ENCODE measurements around the gene TSGA10IP.

Gene TSGA10IP

DNA sequence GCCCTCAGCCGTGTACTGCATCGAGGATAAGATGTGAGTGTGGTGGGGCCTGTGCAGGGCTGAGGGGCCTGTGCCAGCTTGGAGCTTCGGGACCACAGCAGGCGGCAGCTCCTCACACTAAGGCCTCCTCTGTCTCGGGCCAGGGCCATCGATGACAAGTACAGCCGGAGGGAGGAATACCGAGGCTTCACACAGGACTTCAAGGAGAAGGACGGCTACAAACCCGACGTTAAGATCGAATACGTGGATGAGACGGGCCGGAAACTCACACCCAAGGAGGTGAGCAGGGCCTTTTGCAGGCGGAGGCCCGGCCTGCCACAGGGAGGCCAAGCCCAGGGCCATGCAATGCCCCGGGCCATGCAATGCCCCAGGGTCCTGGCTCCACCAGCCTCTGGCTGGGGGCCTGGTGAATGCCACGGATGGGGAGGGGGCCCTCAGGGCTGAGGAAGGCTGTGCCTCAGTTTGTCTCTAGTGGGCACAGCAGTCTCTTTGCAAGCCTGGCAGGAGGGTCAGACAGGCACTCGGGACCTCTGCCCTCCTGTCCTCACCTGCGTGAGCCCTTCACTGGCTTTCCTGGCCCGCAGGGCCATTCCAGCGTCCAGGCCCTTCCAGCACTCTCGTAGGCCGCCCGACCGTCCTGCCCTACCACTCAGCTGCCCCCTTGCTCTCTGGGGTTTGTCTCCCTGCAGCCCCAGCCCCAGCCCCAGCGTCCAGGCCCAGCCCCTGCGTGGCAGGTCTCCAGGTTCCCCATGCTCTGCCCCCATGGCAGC, 32.5 kb downstream of the TSGA10IP start:
- no peak for DNase-seq (ENCODE audit: low spot score)

DNA sequence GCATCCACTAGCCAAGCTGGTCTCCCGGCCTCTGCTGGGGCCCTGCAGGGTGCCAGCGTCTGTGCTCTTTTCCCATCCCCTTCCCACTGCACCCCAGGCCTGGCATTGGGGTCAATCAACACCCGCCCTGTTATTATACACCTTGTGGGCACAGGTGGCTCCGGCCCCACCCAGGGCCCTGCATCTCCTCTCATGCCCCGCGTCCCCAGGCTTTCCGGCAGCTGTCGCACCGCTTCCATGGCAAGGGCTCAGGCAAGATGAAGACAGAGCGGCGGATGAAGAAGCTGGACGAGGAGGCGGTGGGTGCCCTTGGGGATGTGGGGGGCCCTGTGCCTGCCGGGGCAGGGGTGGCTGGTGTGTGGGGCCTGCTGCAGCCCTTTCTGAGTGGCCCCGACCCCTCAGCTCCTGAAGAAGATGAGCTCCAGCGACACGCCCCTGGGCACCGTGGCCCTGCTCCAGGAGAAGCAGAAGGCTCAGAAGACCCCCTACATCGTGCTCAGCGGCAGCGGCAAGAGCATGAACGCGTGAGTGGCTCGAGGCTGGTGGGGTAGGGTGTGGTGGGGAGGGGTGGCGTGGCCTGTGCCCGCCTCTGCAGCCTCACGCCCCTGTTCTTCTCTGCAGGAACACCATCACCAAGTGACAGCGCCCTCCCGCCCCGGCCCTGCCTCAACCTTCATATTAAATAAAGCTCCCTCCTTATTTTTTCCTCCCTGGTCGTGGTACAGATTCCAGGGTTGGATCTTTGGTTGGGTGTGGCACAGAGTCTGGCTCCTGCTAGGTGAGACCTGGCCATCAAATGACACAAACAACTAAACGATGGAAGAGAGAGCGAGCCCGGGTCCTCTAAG, 33.3 kb downstream of the TSGA10IP start:
- no peak for DNase-seq (ENCODE audit: low spot score)

DNA sequence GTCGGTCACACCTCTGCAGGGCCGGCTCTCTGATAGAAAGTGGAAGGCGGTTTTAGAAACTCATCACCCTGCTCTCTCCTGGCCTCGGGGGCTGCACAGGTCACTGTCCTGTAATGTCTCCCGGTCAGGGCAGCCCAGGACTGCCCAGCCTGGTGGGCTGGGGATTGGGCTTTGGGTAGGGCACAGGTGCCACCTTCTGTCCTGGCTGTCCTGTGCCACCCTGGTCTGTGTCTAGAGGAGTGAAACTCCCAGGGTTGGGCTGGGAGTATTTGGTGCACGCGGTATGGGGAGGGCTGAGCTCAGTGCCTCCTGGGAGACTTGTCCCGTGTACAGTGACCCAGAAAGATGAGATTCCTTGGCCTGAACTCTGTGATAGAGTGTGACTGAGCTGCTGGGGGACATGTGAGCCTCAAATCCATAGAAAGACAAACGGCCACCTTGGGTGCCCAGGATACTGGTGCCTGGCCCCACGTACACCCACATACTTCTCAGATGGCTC, 34.0 kb downstream of the TSGA10IP start:
- DNase-seq (ENCODE audit: low spot score) = no peak

DNA sequence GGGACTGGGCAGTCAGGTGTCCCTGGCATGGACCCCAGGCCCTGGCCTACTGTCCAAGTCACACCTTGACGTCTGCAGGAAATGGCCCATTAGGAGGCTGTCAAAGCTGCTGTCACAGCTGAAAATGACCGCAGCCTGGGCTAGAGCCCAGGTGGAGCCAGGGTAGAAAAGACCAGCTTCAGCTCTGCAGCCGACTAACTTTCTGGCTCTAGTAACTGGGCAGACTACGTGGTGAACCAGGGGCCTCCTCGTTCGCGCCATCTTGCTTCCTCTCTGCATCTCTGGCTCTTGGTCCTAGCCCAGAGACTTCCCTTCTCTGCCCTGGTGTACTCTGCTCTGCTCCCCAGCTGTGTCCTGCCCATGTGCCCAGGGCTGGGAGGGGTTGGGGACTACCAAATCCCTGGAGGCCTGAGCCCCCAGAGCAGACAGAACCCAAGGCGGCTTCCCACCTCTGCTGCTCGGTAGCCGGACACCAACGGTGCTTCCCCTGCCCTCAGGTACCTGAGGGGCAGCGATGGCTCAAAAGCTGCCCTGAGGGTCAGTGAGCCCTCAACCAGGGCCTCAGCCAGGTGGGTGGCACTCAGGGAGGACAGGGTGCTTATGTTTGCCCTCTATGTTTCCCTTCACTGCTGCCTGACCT, 35.9 kb downstream of the TSGA10IP start:
- DNase-seq (ENCODE audit: low spot score) = peak; percentile 49

DNA sequence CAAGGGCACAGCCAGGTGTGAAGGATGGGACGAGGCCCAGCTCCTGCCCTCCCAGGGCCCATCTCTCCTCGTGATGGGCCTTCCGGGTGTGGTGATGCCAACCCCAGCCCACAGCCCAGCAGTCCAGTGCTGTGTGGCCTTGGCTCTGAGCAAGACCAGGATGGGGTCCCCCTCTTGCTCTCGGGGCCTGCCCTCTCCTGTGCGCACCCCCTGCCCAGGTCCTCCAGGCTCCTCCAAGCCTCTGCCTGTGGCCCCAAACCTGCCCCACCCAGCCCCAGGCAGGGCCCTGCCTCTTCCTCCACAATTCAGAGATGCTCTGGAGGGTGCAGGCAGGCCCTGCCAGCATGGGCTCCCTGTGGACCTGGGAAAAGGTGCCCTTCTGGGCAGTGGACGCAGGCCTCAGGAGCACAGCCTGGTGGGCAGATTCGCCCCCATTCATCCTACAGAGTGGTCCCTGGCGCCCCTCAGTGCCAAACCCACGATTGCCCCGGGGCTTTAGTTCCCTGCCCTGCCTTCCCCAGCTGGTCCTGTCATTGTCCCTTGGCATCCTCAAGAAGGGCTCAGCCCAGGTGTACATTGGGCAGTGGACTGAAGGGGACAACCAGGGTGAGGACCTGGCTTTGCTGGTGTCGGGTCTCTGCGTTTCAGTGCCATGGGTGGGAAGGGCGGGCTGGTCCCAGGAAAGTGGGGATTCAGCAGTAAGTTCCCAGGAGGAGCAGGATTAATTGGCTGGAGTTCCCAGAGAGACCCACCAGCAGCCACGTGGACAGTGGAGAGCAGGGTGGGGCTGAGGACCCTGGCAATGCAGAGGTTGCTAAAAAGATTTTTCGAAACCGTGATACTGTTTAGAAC, 36.9 kb downstream of the TSGA10IP start:
- DNase-seq (ENCODE audit: low spot score) = no peak

DNA sequence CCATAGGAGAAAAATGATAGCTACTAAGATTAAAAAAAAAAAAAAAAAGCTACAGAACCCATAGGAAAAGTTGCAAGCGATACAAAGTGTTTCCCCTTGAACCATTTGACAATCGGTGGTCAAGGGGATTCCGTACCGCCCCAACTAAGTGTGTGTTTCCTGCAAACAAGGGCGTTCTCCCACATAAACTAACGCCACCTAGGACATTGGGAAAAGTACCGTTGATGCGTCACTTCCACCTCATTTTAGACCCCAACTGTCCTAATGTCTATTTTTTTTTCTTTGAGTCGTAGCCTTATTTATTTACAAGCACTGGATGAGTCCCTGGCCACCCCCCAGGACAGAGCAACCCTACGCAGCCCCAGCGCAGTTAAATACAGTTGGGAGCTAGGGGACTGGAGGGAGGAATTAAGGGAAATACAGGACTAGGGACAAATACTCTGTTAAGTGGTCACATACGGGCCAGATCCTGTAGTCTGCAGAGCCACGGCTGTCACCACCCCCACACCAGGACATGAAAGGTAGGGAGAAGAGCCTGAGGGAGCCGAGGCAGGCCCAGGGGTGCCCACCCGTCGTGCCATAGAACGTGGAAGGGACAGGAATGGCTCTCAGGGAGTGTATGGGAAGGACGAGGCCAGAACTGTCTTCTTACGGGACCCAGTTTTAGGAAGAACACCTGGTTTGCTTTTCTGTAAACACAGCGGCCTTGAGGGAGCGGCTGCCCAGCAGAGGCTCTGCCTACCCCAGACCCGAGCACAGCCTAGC, 37.7 kb downstream of the TSGA10IP start:
- DNase-seq (ENCODE audit: low spot score) = no peak

DNA sequence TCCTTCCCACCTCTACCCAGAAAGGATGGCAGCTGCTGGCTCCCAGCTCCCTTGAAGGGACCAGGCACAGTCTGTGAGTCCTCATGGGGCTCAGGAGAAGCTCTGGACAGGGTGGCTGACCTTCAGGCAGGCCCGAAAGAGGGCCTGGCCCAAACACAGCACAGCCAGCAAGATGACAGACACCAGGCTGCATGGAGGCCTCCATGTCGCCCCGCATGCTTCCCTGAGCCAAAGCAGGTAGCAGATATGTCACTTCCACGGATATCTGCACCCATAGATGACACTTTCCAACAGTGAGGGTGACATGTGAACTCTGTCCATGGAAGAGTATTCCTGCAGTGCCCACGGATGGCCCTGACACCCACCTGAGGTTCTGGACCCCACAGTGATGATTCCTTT, 38.3 kb downstream of the TSGA10IP start:
- DNase-seq (ENCODE audit: low spot score) = no peak

DNA sequence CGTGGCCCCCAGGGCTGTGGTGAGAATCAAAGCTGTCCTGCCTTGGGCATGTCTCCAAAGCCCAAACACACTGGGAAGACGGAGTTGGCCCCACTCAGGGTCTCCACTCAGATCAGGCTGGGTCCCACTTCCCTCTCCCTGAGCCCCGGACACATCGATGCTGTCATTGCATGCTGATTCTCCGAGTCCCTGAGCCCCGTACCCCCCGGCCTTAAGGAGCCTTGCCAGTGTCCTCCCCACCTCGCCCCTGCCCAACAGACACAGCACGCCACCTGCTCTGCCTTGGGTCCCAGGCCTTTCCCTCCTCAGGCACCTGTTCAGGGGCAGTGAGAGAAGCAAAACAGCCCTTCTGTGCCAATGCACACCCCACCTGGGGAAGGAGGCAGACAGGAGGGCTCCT, 42.1 kb downstream of the TSGA10IP start:
- DNase-seq (ENCODE audit: low spot score) = no peak

DNA sequence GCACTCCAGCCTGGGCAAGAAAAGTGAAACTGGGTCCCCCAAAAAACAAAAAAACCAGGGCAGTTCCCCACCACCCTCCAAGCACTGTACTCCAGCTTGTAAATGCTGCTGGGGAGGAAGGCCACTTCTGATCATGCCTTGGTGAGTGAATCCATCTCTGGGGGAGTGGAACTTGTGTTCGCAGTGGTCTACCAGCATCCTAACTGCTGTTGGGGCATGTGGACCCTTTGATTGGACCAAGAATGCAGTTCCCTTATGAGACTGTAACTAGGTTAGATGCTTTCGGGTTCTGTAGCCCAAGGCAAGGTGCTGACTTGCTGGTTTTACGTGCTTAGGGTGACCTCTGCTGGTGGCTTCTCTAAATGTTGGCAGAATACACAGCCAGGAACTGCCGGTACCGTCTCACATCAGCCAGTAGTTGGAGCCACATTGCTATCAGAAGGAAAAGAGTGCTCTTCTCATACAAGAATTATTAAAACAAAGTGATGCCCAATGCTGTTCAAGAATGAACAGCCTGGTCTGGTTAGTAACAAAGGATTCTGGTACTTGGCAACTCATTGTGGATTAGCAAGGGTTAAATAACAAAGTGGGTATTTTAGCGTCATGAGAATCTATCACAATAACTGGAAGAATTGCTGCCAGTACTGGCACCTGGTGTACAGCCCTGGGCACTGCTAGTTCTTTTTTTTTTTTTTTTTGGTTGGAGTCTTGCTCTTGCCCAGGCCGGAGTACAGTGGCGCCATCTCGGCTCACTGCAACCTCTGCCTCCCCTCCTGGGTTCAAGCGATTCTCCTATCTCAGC, 43.7 kb downstream of the TSGA10IP start:
- peak; percentile 99 for DNase-seq (ENCODE audit: low spot score)

DNA sequence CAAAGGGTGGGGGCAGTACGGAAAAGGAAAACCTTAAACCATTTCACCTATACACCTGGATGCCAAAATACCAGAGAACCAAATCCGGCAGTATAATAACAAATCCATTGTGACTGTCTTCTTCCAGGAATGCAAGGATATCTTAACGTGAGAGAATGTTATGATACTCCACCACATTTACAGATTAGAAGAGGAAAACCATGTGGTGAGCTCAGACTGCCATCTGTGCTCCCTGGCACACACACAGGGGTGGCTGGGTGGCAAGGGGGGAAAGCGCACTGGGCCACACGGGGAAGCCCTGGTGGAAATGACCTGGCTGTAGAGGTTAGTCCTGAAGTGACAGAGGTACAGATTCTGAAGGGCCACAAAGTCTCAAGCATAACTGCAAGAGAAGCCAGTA, 46.8 kb downstream of the TSGA10IP start:
- peak; percentile 79 for DNase-seq (ENCODE audit: low spot score)

DNA sequence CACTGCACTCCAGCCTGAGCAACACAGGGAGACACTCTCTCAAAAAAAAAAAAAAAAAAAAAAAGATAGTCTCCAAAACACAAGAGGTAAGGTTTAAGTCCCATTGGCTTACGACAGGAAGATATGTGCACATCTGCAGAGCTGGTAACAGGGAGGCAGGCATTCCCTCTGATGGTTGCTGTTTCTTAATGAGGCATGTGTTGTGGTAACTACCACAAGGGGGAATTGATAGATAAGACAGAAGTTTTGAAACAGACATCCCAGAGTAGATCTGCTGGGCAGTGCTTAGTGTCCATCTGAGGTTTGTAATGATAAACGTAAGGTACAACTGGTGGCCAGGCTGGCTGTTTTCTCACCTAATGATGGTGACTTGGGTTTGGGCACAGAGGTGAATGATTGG, 52.0 kb downstream of the TSGA10IP start:
- DNase-seq (ENCODE audit: low spot score) = no peak

DNA sequence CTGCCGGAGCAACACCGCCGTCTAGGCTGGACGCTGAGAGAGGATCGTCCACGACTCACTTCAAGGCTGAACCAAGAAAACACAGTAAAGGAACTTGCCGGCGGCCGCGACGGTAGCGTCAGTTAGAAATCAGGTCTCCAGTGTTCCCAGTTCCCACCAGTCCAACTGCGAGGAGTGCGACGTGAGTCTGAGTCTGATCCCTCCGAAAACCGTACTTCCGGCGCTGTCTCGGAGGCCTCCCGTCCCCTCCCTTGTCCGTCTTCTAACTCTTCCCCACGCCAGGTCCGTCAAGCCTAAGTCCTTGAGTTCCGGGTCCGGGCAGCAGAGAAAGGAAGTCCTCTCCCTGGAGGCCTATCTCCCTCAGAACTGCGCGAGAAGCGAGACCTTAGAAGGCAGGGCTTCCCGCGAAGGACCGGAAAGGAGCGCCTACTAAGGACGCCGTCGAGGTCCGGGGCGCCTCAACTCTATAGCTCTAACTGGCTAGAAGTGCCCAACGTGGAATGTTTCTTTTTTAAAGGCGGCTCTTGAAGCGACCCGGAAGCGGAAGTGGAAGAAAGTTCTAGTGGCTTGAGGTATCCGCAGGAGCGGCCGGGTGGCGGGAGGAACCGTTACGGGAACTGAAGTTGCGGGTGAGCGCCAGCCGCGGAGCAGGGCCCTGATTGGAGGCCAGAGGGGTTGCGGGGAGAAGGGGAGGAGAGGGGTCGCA, 56.8 kb downstream of the TSGA10IP start, which contains the start of the genes BANF1 and EIF1AD:
BANF1 (plus strand) TSS at position 562 of the 706 bp plus-strand sequence. CDS start 748 bp downstream, outside the sequence.
EIF1AD (minus strand) TSS at position 216 of the 706 bp plus-strand sequence. CDS start 1,768 bp downstream, outside the sequence.
- DNase-seq (ENCODE audit: low spot score) = peak; percentile 98

DNA sequence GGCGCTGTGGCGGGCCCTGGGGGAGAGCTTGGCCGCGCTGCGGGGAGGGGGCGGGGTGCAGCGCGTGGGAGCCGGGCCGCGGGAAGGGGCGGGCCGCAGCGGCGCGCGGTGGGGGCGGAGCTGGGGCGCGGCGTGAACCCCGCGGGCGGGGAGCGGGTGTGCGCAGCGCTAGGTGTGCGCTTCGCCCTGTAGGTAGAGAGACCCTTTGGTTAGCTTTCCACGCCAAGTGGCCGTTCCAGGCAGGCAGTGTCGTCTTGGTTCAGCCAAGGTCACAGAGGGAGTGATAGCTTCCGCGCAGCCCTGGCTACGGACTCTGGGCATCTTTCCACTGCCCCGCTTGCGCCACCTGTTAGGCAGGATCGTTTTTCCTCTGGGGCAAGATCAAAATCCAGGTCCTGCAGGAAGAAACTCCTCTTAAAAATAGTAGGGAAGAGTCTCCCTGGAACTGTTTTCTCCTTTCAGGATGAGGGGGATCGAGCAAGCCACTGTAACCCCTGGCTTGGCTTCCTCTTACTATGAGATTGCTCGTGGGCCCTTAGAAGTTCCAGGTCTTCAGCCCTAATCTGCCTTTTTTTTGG, 57.5 kb downstream of the TSGA10IP start:
- peak; percentile 62 for DNase-seq (ENCODE audit: low spot score)

DNA sequence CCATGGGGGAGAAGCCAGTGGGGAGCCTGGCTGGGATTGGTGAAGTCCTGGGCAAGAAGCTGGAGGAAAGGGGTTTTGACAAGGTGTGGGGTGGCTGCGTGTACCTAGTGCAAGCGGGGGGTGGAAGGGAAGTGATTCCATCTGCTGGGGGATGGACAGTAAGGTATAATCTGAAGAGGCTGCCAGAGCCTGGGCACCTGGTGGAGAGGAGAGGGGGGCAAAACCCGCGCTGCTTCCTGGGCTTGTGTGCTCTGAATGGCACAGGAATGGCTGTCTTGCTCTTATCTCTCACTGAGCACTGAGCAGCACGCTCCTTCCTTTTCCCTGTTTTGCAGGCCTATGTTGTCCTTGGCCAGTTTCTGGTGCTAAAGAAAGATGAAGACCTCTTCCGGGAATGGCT, 58.0 kb downstream of the TSGA10IP start:
- DNase-seq (ENCODE audit: low spot score) = no peak

DNA sequence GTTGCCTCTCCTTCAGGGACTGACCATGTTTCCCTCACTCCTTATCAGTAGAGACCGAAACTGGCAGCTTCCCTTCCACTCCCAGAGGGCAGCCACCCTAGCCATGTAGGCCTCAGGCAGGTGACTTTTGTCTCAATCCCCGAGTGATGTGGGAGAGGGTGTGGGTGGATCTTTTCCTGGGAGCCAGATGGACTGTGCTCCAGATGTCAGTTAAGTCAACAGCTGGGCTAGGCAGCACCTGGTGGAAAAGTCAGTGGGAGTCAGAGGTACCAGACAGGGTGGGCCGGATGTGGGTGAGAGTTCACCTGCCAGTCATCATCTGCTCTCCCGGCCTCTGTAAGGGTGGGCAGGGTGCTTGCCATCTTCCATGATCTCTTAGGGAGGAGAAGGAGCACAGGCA, 58.9 kb downstream of the TSGA10IP start:
- no peak for DNase-seq (ENCODE audit: low spot score)

DNA sequence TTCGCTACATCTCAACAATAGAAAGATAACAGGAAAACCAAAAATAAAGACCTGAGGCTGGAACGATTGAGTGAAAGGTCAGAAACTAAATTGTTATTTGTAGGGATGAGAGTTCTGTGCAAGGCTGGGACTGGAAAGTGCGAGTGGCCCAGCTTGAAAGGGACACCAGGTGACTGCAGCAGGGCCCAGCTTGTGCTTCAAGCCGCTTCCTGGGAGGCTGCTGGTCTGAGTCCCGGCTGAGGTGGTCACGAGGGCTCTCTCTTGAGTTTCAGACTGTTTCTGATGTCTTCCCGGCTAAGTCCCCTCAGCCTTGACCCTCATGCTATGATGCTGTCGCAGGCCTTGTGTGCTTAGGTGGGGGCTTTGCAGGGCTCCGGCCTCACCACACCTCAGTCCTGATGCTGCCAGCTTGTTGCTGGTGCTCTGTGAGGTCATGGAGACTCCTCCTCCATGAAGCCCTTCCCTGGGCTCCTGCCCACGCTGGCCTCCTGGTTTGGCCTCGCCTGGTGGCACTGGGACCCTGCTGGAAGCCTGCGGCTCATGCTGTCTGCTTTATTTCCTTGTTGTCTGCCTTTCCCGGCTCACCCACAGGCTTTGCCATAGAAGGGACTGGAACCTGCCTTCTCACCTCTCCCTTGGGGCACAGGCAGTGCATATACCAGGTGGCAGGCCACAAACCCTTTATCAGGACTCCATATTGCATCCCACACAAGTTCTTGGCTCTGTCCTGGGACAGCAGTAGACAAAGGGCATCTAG, 61.0 kb downstream of the TSGA10IP start:
- DNase-seq (ENCODE audit: low spot score) = no peak

DNA sequence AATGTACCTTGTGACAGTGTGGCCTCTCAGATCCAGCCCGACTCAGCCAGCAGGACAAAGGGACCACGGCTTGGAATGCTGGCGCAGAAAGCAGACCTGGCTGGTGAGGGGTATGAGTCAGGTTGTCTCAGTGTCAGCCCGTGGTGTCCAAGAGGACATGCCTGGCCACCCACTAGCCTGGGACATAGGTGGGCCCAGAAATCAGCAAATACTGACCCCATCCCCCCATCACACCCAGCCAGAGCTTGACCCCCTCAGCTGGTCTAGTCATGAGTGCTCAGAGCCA, 61.6 kb downstream of the TSGA10IP start:
- DNase-seq (ENCODE audit: low spot score) = no peak

DNA sequence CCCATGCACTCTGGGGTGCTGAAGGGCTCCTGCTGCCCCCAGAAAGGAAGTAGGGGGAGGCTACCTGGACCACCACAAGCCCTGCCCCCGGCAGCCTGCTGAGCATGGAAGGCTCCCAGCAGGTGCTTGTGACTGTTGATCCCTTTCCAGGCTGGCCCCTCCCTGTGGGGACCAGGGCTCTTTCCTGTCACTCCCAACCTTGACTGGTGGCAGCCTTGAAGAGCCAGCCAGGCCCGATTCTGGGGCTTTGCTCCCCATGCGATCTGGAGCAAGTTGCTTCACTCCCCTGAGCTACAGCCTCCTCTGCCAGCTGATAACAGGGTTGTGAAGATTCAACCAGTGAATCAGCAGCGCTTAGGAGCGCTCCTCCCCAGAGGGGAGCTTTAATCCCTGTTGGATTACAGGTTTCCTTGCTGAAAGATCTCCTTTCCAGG, 61.9 kb downstream of the TSGA10IP start:
- DNase-seq (ENCODE audit: low spot score) = no peak

Measured in cerebellar cortex (tissue), 1 donor.